ENCODE results near the gene FANCC.

The FANCC gene

GRCh38 chr9:95142315-95142714 lies 175.2 kb downstream of the FANCC start:
- no peak overlapping the region for H3K4me3 ChIP-seq (ENCODE audit: low read depth, low read length)
- TF ChIP-seq CTCF (IDR thresholded peaks at IDR 0.05; ENCODE audit: low read depth, low read length): no peak

GRCh38 chr9:95140821-95141220 lies 176.7 kb downstream of the FANCC start:
- no peak overlapping the region for H3K4me3 ChIP-seq (ENCODE audit: low read depth, low read length)
- no peak for TF ChIP-seq CTCF (IDR thresholded peaks at IDR 0.05; ENCODE audit: low read depth, low read length)

GRCh38 chr9:95139126-95139525 lies 178.4 kb downstream of the FANCC start:
- H3K4me3 ChIP-seq (ENCODE audit: low read depth, low read length): no peak overlapping the region
- TF ChIP-seq CTCF (IDR thresholded peaks at IDR 0.05; ENCODE audit: low read depth, low read length): no peak

- no peak for TF ChIP-seq CTCF (IDR thresholded peaks at IDR 0.05; ENCODE audit: low read depth, low read length)
- H3K4me3 ChIP-seq (ENCODE audit: low read depth, low read length): no peak overlapping the region
Measured at GRCh38 chr9:95138474-95138873, 179.0 kb downstream of the FANCC start.

- TF ChIP-seq CTCF (IDR thresholded peaks at IDR 0.05; ENCODE audit: low read depth, low read length): no peak
- no peak overlapping the region for H3K4me3 ChIP-seq (ENCODE audit: low read depth, low read length)
Measured at GRCh38 chr9:95137587-95138145, 179.8 kb downstream of the FANCC start.

GRCh38 chr9:95135756-95136155 lies 181.8 kb downstream of the FANCC start:
- no peak for TF ChIP-seq CTCF (IDR thresholded peaks at IDR 0.05; ENCODE audit: low read depth, low read length)
- no peak overlapping the region for H3K4me3 ChIP-seq (ENCODE audit: low read depth, low read length)

- no peak for TF ChIP-seq CTCF (IDR thresholded peaks at IDR 0.05; ENCODE audit: low read depth, low read length)
- no peak overlapping the region for H3K4me3 ChIP-seq (ENCODE audit: low read depth, low read length)
Measured at GRCh38 chr9:95134457-95134881, 183.0 kb downstream of the FANCC start.

Measured in WI38 (cell line).